HG03196 (cell line): ENCODE results near the gene ADAMTS3.

Experiments used
- ATAC-seq: cut with Tn5 transposase; IDR thresholded peaks from one replicate; pipeline ENCODE4 v1.9.1; 2021; ENCODE audit not compliant: unreplicated experiment

The ADAMTS3 gene

GRCh38 chr4:72302981-72303704 is 265.9 kb downstream of the ADAMTS3 start:
- peak; percentile 79 for ATAC-seq

DNA sequence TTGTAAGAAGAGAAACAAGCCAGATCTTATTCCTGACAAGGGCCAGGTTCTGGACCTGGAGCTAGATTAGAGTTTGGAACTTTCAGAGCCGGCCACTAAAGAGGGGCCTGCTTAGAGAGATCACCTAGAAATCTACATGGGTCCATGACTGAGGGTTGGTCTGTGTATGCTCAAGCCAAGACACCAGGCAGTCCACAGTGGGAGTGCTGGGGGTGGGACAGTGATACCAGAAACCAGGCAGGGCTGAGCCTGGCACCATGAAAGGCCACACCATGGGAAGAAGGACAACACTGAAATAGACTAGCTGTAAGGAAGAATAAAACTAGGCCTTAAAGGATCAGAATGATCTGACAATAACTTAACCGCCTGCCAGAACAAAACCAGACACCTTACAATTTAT is 267.3 kb downstream of the ADAMTS3 start:
- no peak for ATAC-seq

- ATAC-seq, result no peak
Observed at GRCh38 chr4:72300126-72300525, 268.9 kb downstream of the ADAMTS3 start.

DNA sequence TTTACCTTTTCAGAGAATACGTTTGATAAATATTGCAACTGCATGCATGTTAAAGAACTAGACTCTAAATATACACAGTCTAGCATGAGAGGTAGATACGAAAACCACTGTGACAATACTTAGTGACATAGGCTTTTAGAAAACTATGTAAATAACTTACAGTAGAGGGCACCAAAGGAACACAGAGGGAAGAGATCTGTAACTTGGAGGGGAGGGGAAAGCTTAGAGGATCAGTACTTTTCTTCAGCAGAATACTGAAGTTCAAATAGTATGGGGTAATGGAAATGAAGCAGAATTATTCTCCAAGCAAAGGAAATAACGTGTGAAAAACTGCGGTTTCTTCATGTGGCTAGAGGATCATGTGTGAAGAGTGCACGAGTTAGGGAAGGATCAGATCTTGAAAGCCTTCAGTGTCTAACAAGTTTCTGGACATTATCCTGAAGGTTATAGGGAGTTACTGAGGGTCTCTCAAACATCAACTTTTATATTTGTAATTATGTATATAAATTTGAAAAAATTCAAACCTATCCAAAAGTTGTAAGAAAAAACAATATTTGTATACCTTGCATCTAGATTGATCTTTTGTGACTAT is 273.0 kb downstream of the ADAMTS3 start:
- no peak for ATAC-seq

- no peak for ATAC-seq
Observed at GRCh38 chr4:72290737-72291136, 278.3 kb downstream of the ADAMTS3 start.

- no peak for ATAC-seq
Observed at GRCh38 chr4:72286910-72287309, 282.1 kb downstream of the ADAMTS3 start.

GRCh38 chr4:72286185-72286584 is 282.8 kb downstream of the ADAMTS3 start:
- ATAC-seq, result no peak

- ATAC-seq, result no peak
Observed at GRCh38 chr4:72283357-72283756, 285.7 kb downstream of the ADAMTS3 start.

DNA sequence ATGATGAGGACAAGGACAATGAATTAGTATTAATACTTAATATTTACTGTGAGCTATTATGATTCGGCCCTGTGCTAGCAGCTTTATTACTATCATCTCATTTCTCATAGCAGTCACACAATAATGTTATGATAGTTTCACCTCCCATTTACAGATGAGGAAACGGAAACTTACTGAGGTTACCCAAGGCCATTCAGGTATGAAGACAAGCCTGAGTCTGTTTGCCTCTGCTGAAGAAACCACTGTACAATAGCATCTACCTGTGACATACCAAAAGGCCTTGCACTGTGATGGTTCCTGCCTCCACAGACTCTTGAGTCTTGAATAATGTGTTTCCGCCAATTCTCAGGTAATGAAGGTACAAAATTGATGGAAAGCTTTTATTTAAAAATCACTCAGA is 288.8 kb downstream of the ADAMTS3 start:
- ATAC-seq, result no peak

GRCh38 chr4:72275381-72275780 is 293.6 kb downstream of the ADAMTS3 start:
- no peak for ATAC-seq

- no peak for ATAC-seq
Observed at GRCh38 chr4:72274251-72274650, 294.8 kb downstream of the ADAMTS3 start.

DNA sequence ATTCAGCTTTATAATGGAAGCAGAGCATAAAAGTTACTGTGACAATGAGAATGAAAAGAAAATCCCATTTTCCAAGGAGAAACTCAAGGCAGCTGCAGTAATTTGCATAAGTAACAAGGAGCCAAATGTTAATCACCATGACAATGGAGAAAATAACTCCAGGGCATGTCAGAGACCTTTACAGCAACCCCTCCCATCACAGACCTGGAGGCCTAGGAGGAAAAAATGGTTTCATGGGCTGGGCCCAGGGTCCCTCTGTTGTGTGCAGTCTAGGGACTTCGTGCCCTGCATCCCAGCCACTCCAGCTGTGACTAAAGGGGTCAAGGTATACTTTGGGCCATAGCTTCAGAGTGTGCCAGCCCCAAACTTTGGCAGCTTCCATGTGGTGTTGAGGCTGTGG is 313.8 kb downstream of the ADAMTS3 start:
- ATAC-seq, result no peak

GRCh38 chr4:72243641-72244040 is 325.4 kb downstream of the ADAMTS3 start:
- ATAC-seq, result no peak

GRCh38 chr4:72239487-72240116 is 329.4 kb downstream of the ADAMTS3 start:
- ATAC-seq, result no peak
